MM.1S (cell line): ENCODE data around the gene CXCR1.

Source experiments
- DNase-seq: peaks from one replicate; pipeline ENCODE4 v3.0.0-alpha.2; 2015
- H2AFZ ChIP-seq: fragments of 300-600 bp; sonication (generic); 2 replicates; pipeline ENCODE4 v1.6.0; 2016; ENCODE audit warnings: antibody characterized with exemption, low read length
- H3F3A ChIP-seq: fragments of 300-600 bp; sonication (generic); 2 replicates; pipeline ENCODE4 v1.6.1; 2016; ENCODE audit warnings: mild to moderate bottlenecking, antibody characterized with exemption, low read length, moderate library complexity, mixed read lengths; ENCODE audit not compliant: insufficient read depth
- H3K27ac ChIP-seq: fragments of 300-600 bp; sonication (generic); 2 replicates; pipeline ENCODE4 v1.5.1; 2016; ENCODE audit warnings: mild to moderate bottlenecking, low read length
- H3K27me3 ChIP-seq: fragments of 300-600 bp; sonication (generic); replicated peaks from 2 replicates; pipeline ENCODE4 v1.6.0; 2016; ENCODE audit warnings: low read length; ENCODE audit not compliant: insufficient read depth
- H3K36me3 ChIP-seq: fragments of 300-600 bp; sonication (generic); replicated peaks from 2 replicates; pipeline ENCODE4 v1.6.1; 2016; ENCODE audit warnings: mild to moderate bottlenecking, low read length, mixed read lengths; ENCODE audit not compliant: insufficient read depth
- H3K4me1 ChIP-seq: fragments of 300-600 bp; sonication (generic); 2 replicates; pipeline ENCODE4 v1.6.1; 2016; ENCODE audit warnings: low read length, mixed read lengths
- H3K4me2 ChIP-seq: fragments of 300-600 bp; sonication (generic); 2 replicates; pipeline ENCODE4 v1.6.0; 2016; ENCODE audit warnings: low read depth, low read length
- H3K4me3 ChIP-seq: fragments of 300-600 bp; sonication (generic); 2 replicates; pipeline ENCODE4 v1.5.1; 2016; ENCODE audit warnings: low read length, mixed read lengths
- H3K79me2 ChIP-seq: fragments of 300-600 bp; sonication (generic); 2 replicates; pipeline ENCODE4 v1.6.1; 2016; ENCODE audit warnings: mixed run types, low read length, mixed read lengths
- H3K9ac ChIP-seq: fragments of 300-600 bp; sonication (generic); 2 replicates; pipeline ENCODE4 v1.6.1; 2016; ENCODE audit warnings: low read length, mixed read lengths
- H3K9me2 ChIP-seq: fragments of 300-600 bp; sonication (generic); replicated peaks from 2 replicates; pipeline ENCODE4 v1.6.1; 2016; ENCODE audit warnings: mild to moderate bottlenecking, low read length, mixed read lengths; ENCODE audit not compliant: insufficient read depth
- H3K9me3 ChIP-seq: fragments of 300-600 bp; sonication (generic); replicated peaks from 2 replicates; pipeline ENCODE4 v1.6.1; 2016; ENCODE audit warnings: mild to moderate bottlenecking, low read length, mixed read lengths; ENCODE audit not compliant: insufficient read depth
- H4K20me1 ChIP-seq: fragments of 300-600 bp; sonication (generic); 2 replicates; pipeline ENCODE4 v1.6.1; 2016; ENCODE audit warnings: mild to moderate bottlenecking, low read length, moderate library complexity, mixed read lengths; ENCODE audit not compliant: insufficient read depth
- EZH2 ChIP-seq: fragments of 300-600 bp; sonication (generic); optimal IDR thresholded peaks from 2 replicates; pipeline ENCODE3; 2017; ENCODE audit warnings: low read depth, mild to moderate bottlenecking, antibody characterized with exemption, low read length, mixed read lengths
- EZH2phosphoT487 ChIP-seq: fragments of 300-600 bp; sonication (generic); IDR thresholded peaks from 2 replicates; pipeline ENCODE4 v1.6.1; 2018; ENCODE audit warnings: antibody characterized with exemption, low read length
- TF ChIP-seq, protein P1 (sequence below): fragments of 300-600 bp; sonication (generic); IDR thresholded peaks from 2 replicates; pipeline ENCODE4 v1.5.1; 2016; ENCODE audit warnings: antibody characterized with exemption, low read length, mixed read lengths

The CXCR1 gene

DNA sequence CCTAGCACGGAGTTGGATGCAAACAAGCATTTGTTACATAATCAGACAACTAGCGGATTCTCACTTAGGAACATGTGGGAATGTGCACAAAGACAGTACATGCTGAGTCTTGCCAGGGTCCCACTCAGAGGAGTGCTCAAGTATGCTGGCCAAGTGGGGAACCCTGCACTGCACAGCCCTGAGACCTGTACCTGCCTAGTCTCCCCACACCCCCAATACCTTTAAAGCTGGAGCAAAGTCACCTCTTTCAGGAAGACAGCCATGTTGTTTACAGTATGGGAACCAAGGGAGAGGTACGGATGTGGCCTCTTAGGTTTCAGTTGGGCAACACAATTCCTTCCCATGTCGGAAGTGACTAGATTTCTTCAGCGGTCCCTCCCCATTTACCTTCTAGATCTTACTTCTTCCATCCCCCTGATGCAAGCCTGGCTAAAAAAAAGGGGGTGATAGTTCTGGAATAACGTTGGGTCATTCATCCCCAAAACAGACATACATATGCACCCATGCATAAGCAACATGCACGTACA lies 10.7 kb downstream of the CXCR1 start:
- no peaks in the 10 kb centered on the region for H3K79me2 ChIP-seq
- no peak overlapping the region for H3K4me3 ChIP-seq
- no peaks in the 10 kb centered on the region for H4K20me1 ChIP-seq
- no peaks in the 10 kb centered on the region for H3K9me3 ChIP-seq
- no peak overlapping the region for H2AFZ ChIP-seq
- no peaks in the 10 kb centered on the region for H3K9me2 ChIP-seq
- no peak overlapping the region for H3K27ac ChIP-seq
- no peak overlapping the region for H3K4me2 ChIP-seq
- H3K36me3 ChIP-seq, result no peaks in the 10 kb centered on the region
- H3K4me1 ChIP-seq, result no peaks in the 10 kb centered on the region
- H3K27me3 ChIP-seq, result no peaks in the 10 kb centered on the region
- DNase-seq, result no peak
- TF ChIP-seq, protein P1, sequence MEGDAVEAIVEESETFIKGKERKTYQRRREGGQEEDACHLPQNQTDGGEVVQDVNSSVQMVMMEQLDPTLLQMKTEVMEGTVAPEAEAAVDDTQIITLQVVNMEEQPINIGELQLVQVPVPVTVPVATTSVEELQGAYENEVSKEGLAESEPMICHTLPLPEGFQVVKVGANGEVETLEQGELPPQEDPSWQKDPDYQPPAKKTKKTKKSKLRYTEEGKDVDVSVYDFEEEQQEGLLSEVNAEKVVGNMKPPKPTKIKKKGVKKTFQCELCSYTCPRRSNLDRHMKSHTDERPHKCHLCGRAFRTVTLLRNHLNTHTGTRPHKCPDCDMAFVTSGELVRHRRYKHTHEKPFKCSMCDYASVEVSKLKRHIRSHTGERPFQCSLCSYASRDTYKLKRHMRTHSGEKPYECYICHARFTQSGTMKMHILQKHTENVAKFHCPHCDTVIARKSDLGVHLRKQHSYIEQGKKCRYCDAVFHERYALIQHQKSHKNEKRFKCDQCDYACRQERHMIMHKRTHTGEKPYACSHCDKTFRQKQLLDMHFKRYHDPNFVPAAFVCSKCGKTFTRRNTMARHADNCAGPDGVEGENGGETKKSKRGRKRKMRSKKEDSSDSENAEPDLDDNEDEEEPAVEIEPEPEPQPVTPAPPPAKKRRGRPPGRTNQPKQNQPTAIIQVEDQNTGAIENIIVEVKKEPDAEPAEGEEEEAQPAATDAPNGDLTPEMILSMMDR, result no peak
- TF ChIP-seq EZH2phosphoT487 (no peak), EZH2 (no peak)
- H3K9ac ChIP-seq, result no peak overlapping the region
- no peaks in the 10 kb centered on the region for H3F3A ChIP-seq

DNA sequence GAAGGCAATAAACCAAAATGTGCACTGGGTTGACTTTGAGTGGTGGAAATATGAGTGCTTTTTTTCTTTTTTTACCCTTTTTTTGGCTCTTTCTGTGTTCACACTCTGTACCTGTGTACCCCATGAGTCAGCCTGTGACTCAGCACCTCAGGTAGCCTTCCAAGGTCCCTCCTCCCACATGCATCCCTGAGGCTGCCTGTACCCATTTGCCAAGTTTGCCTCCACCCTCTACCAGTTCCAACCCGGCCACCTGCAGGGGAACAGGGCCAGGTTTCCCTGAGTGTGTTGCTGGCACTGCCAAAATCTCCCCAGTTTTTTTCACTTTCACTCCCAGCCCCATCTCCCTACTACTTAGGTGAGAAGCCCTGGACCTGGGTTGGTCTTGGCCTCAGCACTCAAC lies 14.0 kb downstream of the CXCR1 start:
- Histone ChIP-seq H3K4me2 (no peak overlapping the region), H4K20me1 (no peaks in the 10 kb centered on the region), H3K4me1 (no peaks in the 10 kb centered on the region), H3K27ac (no peak overlapping the region), H3K4me3 (no peak overlapping the region), H3K9ac (no peak overlapping the region), H3K36me3 (no peaks in the 10 kb centered on the region), H2AFZ (no peak overlapping the region), H3K9me2 (no peaks in the 10 kb centered on the region), H3F3A (no peaks in the 10 kb centered on the region), H3K27me3 (no peaks in the 10 kb centered on the region), H3K79me2 (no peaks in the 10 kb centered on the region), H3K9me3 (no peaks in the 10 kb centered on the region)
- TF ChIP-seq EZH2phosphoT487 (no peak), EZH2 (no peak)
- TF ChIP-seq, protein P1, result no peak
- no peak for DNase-seq

DNA sequence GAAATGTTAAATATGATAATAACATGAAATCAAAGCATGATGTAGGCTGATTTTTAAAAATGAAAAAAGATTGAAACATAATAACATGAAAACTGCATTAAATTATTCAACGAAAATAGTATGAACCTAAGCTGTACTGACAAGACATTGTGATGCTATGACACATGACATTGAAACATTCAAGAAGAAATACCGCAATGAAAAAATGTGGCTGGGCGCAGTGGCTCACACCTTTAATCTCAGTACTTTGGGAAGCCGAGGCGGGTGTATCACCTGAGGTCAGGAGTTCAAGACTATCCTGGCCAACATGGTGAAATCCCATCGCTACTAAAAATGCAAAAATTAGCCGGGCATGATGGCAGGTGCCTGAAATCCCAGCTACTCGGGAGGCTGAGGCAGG lies 14.6 kb downstream of the CXCR1 start:
- no peaks in the 10 kb centered on the region for H3K36me3 ChIP-seq
- no peaks in the 10 kb centered on the region for H3K27me3 ChIP-seq
- H3K9me2 ChIP-seq, result no peaks in the 10 kb centered on the region
- no peaks in the 10 kb centered on the region for H3F3A ChIP-seq
- H4K20me1 ChIP-seq, result no peaks in the 10 kb centered on the region
- TF ChIP-seq EZH2, result no peak
- TF ChIP-seq, protein P1, result no peak
- TF ChIP-seq EZH2phosphoT487, result no peak
- H2AFZ ChIP-seq, result no peak overlapping the region
- H3K4me1 ChIP-seq, result no peaks in the 10 kb centered on the region
- H3K9me3 ChIP-seq, result no peaks in the 10 kb centered on the region
- H3K4me3 ChIP-seq, result no peak overlapping the region
- no peak overlapping the region for H3K4me2 ChIP-seq
- no peaks in the 10 kb centered on the region for H3K79me2 ChIP-seq
- no peak overlapping the region for H3K27ac ChIP-seq
- H3K9ac ChIP-seq, result no peak overlapping the region
- DNase-seq, result no peak
